Lung (tissue), 12 donors: Measurements from ENCODE around the gene RTN4RL2. TPM values are rescaled to one million over a fixed set of nuclear protein-coding genes. Genes with fewer than 3 reads are reported as not detected.

Source experiments
- ATAC-seq: fragments of 200-7000 bp; cut with Tn5 transposase; one replicate; pipeline ENCODE4 v1.9.1; 2020; ENCODE audit warnings: moderate number of reproducible peaks; ENCODE audit not compliant: insufficient read depth, low FRiP score
- DNase-seq, 3 donors: peaks; one replicate each; pipeline ENCODE4 v3.0.0-alpha.2; 2013 to 2017
- H3K27ac ChIP-seq, 2 donors: one replicate each; pipeline ENCODE4 v1.5.1; 2013; ENCODE audit warnings: mild to moderate bottlenecking in 2 of 2, moderate library complexity in 2 of 2, control low read depth in 1 of 2, inconsistent platforms in 1 of 2, low read depth in 1 of 2, low read length in 1 of 2
- H3K27me3 ChIP-seq, 3 donors: one replicate each; pipeline ENCODE4 v1.5.1; 2013; ENCODE audit warnings: low read length in 2 of 3; ENCODE audit not compliant: control insufficient read depth in 3 of 3, insufficient read depth in 3 of 3
- H3K36me3 ChIP-seq, 4 donors: one replicate each; pipeline ENCODE4 v1.5.1; 2013; ENCODE audit warnings: low read length in 4 of 4, mild to moderate bottlenecking in 1 of 4, moderate library complexity in 1 of 4; ENCODE audit not compliant: control insufficient read depth in 4 of 4, insufficient read depth in 4 of 4
- H3K4me1 ChIP-seq, 5 donors: one replicate each; pipeline ENCODE4 v1.5.1; 2013; ENCODE audit warnings: low read length in 5 of 5, mild to moderate bottlenecking in 2 of 5, moderate library complexity in 1 of 5; ENCODE audit not compliant: control insufficient read depth in 5 of 5, insufficient read depth in 5 of 5
- H3K4me3 ChIP-seq: one replicate; pipeline ENCODE4 v1.5.1; 2013; ENCODE audit warnings: mild to moderate bottlenecking, control low read depth, moderate library complexity
- H3K9ac ChIP-seq, 2 donors: one replicate each; pipeline ENCODE4 v1.5.1; 2013; ENCODE audit warnings: low read length in 2 of 2, control low read depth in 1 of 2; ENCODE audit not compliant: insufficient read depth in 1 of 2
- H3K9me3 ChIP-seq, 4 donors: one replicate each; pipeline ENCODE4 v1.5.1; 2013; ENCODE audit warnings: low read length in 3 of 4, mild to moderate bottlenecking in 1 of 4, moderate library complexity in 1 of 4; ENCODE audit not compliant: control insufficient read depth in 4 of 4, insufficient read depth in 3 of 4
- WGBS, 2 donors: extraction: QIAGEN DNeasy Blood & Tissue Kit; methylation state at CpG; one replicate each; pipeline ENCODE4 v1.1.7; 2013; 5-methylcytosine and 5-hydroxymethylcytosine counted together
- polyA plus RNA-seq, 2 donors: library from polyadenylated mRNA; stranded (reverse); fragments of 200-250 nt; gene quantifications; one replicate each; pipeline ENCODE4 v1.2.1, GENCODE V29; 2013
- total RNA-seq, 2 donors: library from RNA; depleted of rRNA in 1 of 2; stranded (reverse); fragments of >200 nt in 1 of 2; gene quantifications; one replicate each; pipeline ENCODE4 v1.2.1, GENCODE V29; 2014 to 2021
- TF ChIP-seq, protein P1 (sequence below): IDR thresholded peaks from 2 replicates; pipeline ENCODE4 v1.5.1; 2012; ENCODE audit warnings: mild to moderate bottlenecking; ENCODE audit errors: control extremely low read depth, extremely low read depth
- donor health status: control.
- donor health status: control.
- donor health status: Bipolar disorder and iron deficiency.
- donor health status: healthy.
- donor health status: DM: yes; HTN: yes; CAD: no.

RTN4RL2 gene
- total and polyA plus RNA-seq, 4 donors: 0.31 to 4.8 (median 1.6) TPM

- ATAC-seq (no peak), DNase-seq (no peak)
- Histone ChIP-seq H3K4me1 (peaks cover 4 to 22% (median 7%) of the 10 kb centered on the region in 5 donors), H3K27ac (no peak overlapping the region), H3K27me3 (no peaks in the 10 kb centered on the region), H3K36me3 (peaks cover 0 to 8% (median 2%) of the 10 kb centered on the region in 4 donors), H3K9ac (no peak overlapping the region), H3K4me3 (no peak overlapping the region), H3K9me3 (no peaks in the 10 kb centered on the region)
- 93 to 96% methylated on average over 15 of the region's 15 CpGs for WGBS, 2 donors
- TF ChIP-seq, protein P1, sequence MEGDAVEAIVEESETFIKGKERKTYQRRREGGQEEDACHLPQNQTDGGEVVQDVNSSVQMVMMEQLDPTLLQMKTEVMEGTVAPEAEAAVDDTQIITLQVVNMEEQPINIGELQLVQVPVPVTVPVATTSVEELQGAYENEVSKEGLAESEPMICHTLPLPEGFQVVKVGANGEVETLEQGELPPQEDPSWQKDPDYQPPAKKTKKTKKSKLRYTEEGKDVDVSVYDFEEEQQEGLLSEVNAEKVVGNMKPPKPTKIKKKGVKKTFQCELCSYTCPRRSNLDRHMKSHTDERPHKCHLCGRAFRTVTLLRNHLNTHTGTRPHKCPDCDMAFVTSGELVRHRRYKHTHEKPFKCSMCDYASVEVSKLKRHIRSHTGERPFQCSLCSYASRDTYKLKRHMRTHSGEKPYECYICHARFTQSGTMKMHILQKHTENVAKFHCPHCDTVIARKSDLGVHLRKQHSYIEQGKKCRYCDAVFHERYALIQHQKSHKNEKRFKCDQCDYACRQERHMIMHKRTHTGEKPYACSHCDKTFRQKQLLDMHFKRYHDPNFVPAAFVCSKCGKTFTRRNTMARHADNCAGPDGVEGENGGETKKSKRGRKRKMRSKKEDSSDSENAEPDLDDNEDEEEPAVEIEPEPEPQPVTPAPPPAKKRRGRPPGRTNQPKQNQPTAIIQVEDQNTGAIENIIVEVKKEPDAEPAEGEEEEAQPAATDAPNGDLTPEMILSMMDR: no peak
Measured at GRCh38 chr11:57497303-57498247, 37.2 kb downstream of the RTN4RL2 start.

- H3K9ac ChIP-seq: no peak overlapping the region
- H3K9me3 ChIP-seq: no peaks in the 10 kb centered on the region
- H3K4me3 ChIP-seq: no peak overlapping the region
- H3K4me1 ChIP-seq: peaks cover 4 to 22% (median 7%) of the 10 kb centered on the region in 5 donors
- DNase-seq (no peak), ATAC-seq (no peak)
- TF ChIP-seq, protein P1: no peak
- WGBS, 2 donors: 89 to 91% methylated on average over 6 of the region's 6 CpGs
- no peaks in the 10 kb centered on the region for H3K27me3 ChIP-seq
- H3K27ac ChIP-seq: peak overlapping the region in 1 of 2 donors; percentile 34
- H3K36me3 ChIP-seq: peaks cover 0 to 6% (median 2%) of the 10 kb centered on the region in 4 donors
Measured at GRCh38 chr11:57498540-57498939, 38.2 kb downstream of the RTN4RL2 start.

DNA sequence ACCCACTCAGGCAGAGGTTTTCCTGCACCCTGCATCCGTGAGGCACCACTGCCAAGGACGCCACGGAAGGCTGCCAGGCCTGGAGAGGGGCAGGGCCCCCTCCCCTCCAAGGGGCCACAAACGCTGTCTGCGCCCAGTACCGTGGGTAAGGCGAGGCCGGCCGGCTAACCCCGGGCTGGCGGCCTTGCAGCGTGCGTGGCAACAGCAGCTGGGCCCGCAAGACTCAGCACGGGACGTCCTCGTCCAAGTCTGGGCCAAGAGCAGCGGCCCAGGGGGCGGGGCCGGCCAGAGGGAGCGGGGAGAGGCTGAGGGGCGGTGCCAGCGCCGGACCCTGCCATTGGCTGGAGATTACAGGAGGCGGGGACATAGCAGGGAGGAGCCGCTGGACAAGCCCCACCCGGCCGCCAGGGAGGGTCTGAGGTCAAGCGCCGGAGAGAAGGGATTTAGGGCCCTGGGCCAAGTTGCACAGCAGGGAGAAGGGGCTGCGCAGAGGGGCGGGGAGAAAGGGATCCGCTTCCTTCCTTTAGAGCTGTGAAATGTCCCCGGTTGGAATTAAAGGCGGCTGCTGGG is 39.2 kb downstream of the RTN4RL2 start:
- no peaks in the 10 kb centered on the region for H3K9me3 ChIP-seq
- peak; percentile 99 for DNase-seq
- no peak overlapping the region for H3K9ac ChIP-seq
- WGBS, 2 donors: 13 to 20% methylated on average over 34 of the region's 35 CpGs
- peak; percentile 99 for ATAC-seq
- TF ChIP-seq, protein P1: no peak
- no peaks in the 10 kb centered on the region for H3K27me3 ChIP-seq
- H3K4me3 ChIP-seq: no peak overlapping the region
- peaks cover 4 to 22% (median 7%) of the 10 kb centered on the region in 5 donors for H3K4me1 ChIP-seq
- H3K27ac ChIP-seq: peak overlapping the region; percentile 87 to 93
- H3K36me3 ChIP-seq: peaks cover 0 to 3% (median 1%) of the 10 kb centered on the region in 4 donors
